T-helper 1 cell treated with Interleukin-12 subunit alpha and Interleukin-12 subunit beta and Interleukin-4 antibody, amounts not matched to agents 30 μg/mL and 1 μg/mL, for 36 hours (primary cell): ENCODE data around the gene LRRC74A.

Source experiments
- H3K27ac Mint-ChIP-seq: one replicate; pipeline ENCODE4 v1.8.0; 2021; ENCODE audit warnings: mild to moderate bottlenecking, mixed read lengths
- H3K27me3 Mint-ChIP-seq: one replicate; pipeline ENCODE4 v1.8.0; 2021; ENCODE audit warnings: low read depth, mixed read lengths
- H3K36me3 Mint-ChIP-seq: one replicate; pipeline ENCODE4 v1.8.0; 2021; ENCODE audit warnings: low read depth, mixed read lengths
- H3K4me1 Mint-ChIP-seq: one replicate; pipeline ENCODE4 v1.8.0; 2021; ENCODE audit warnings: low read depth, mixed read lengths
- H3K4me3 Mint-ChIP-seq: one replicate; pipeline ENCODE4 v1.8.0; 2021; ENCODE audit warnings: mild to moderate bottlenecking, moderate library complexity, mixed read lengths
- H3K9me3 Mint-ChIP-seq: one replicate; pipeline ENCODE4 v1.8.0; 2021; ENCODE audit warnings: mixed read lengths

LRRC74A gene

DNA sequence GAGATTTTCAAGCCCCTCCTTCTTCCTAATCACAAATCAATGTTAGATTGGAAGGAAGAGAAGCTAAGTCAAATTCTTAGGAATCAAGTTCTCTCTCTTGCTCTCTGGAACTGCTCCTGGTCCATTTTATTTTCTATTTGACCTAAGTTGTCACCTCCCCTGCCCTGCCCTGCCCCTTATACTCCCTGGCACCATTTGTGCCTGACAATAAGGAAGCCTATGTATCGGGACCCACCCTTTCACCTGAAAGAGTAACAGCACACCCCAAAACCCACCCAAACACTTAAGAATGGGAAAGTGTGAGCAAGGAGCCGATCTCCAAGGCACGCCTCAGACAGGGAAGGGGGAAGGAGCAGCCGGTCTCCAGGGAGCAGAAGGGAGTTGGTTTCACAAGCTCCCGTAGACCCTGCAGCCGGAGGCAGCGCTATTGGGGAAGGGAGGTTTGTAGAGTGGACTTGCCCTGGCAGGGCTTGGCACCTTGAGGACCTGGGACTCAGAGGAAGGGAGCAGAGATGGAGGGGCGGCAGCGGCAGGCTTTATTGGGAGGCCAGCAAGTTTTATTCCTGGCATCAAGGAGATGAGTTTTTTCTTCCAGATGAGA lies 1.6 kb downstream of the LRRC74A start:
- no peaks in the 10 kb centered on the region for H3K4me1 Mint-ChIP-seq
- no peaks in the 10 kb centered on the region for H3K36me3 Mint-ChIP-seq
- peaks cover 25% of the 10 kb centered on the region for H3K27me3 Mint-ChIP-seq
- no peak overlapping the region for H3K4me3 Mint-ChIP-seq
- no peak overlapping the region for H3K27ac Mint-ChIP-seq
- no peaks in the 10 kb centered on the region for H3K9me3 Mint-ChIP-seq

DNA sequence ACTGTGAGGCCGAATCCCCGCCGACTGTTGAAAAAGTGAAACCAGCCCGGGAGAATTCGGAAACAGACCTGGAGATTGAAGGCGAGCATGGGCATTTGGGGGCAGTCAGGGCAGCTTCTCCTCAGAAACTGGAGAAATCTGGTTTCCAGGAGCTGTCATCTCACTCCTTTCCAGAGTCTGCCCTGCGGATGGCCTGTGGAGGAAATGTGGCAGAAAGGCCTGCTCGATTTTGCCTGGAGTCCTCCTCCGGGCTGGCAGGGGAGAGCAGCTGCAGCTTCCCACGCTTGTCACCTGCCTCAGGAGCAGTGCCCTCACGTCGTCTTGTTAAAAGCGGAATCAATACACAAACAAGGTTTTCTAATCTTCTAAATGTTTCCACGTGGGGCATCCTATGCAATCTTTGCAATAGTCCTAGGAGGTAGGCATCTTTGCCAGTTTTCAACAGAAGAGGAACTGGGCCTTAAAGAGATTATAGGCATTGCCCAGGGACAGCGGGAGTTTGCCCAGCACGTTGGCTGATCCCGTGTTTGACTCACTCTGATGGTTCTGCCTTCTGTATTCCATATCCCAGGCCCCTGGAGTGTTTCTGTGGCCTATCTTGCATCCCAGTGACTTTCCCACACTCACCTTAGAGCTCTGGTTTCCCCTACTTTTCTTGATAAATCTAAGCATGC lies 2.3 kb downstream of the LRRC74A start:
- Mint-ChIP-seq H3K4me3 (no peak overlapping the region), H3K4me1 (no peaks in the 10 kb centered on the region), H3K36me3 (no peaks in the 10 kb centered on the region), H3K9me3 (no peaks in the 10 kb centered on the region), H3K27me3 (peaks cover 21% of the 10 kb centered on the region), H3K27ac (no peak overlapping the region)

DNA sequence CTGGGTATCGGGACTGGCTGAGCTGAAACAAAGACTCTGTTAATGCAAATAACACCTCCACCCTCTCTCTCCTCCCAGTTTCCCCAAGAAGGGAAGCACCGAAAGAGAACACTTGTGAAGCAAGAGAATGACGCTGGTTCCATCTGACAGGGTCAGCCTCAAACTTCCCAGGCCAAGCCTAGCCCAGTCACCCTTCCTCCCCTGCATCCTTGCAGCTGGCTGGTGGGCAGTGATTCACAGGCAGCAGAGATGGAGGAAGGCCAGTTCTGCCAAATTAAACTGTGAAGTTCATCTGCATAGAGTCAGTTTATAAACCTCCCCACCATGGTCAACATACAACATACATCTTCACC lies 2.8 kb downstream of the LRRC74A start:
- Mint-ChIP-seq H3K27ac (no peak overlapping the region), H3K4me1 (no peaks in the 10 kb centered on the region), H3K36me3 (no peaks in the 10 kb centered on the region), H3K9me3 (no peaks in the 10 kb centered on the region), H3K27me3 (peaks cover 21% of the 10 kb centered on the region), H3K4me3 (no peak overlapping the region)

DNA sequence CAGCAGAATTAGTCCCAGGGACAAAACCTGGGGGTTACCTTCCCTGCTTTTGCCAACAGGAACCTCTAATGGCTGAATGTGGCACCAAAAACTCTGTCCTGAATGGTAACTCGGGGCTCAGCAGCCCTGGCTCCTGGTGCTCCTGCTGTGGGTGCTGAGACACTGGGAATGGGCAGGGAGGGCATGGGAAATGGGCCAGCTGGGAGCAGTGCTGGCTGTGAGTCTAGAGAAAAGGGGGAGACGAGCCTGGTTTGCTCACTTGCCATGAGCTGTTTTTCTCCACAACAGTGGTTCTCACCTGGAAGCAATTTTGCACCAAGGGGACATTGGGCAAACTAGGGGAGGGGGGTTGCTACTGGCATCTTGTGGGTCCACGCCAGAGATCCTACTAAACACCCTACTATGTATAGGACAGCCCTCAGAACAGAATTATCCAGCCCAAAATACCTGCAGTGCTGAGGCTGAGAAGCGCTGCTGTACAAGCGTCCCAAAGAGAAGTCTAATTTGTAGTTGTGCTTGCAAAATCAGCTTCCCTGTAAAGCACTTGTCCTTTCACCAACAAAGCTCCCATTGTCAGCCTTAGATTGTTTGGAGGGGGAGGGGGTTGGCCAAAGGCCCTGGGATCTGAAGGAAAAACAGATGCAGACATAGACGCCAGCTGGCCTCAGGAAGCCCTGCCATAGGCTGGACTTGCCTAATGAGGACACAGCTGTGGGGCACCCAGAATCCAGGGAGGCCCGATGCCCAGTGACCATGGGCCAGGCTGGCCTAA lies 3.6 kb downstream of the LRRC74A start:
- no peaks in the 10 kb centered on the region for H3K4me1 Mint-ChIP-seq
- H3K9me3 Mint-ChIP-seq = no peaks in the 10 kb centered on the region
- H3K27ac Mint-ChIP-seq = no peak overlapping the region

DNA sequence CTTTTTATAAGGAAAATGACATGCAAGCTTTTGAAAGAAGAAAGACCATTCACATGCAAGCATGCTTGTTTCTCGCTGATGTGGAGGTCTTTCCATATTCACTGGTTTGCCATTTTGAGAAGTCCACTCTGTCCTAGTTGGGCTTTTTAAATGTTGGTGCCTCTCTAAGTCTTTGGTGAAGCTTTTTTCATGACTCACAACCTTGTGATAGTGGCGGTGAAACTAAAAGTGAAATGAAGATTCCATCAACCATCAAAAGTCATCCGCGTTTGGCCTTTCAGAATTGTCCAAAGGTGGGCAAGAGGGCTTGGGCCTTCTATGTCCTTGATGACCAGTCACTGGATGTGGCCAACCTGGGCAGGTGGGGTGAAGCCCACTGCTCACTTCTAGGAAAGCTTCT lies 4.3 kb downstream of the LRRC74A start:
- H3K27ac Mint-ChIP-seq = no peak overlapping the region
- no peaks in the 10 kb centered on the region for H3K36me3 Mint-ChIP-seq
- no peaks in the 10 kb centered on the region for H3K9me3 Mint-ChIP-seq
- H3K4me3 Mint-ChIP-seq = no peak overlapping the region
- H3K27me3 Mint-ChIP-seq = peaks cover 12% of the 10 kb centered on the region
- no peaks in the 10 kb centered on the region for H3K4me1 Mint-ChIP-seq

More for the DNA sequence above, 3.6 kb downstream of the LRRC74A start:
- Mint-ChIP-seq H3K27me3 (peaks cover 19% of the 10 kb centered on the region), H3K4me3 (no peak overlapping the region), H3K36me3 (no peaks in the 10 kb centered on the region)

DNA sequence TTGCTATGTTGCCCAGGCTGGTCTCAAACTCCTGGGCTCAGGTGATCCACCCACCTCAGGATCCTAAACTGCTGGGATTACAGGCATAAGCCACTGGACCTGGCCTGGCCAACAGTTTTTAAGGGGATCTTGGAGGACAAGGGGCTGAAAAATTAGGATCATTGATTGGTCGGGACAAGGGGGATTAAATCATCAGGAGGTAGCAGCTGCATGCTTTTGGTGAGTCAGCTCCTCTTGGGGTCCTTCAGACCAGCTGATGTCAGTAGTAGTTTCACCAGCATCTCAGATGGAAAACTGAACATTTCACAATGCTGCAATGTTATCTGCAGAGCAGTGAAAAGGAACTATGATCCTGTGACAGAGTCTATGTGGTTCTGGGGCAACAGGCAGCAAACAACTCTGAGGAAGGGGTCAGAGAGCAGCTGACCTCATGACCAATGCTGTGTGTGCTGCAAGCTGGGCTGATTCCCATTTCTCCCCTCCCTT lies 6.3 kb downstream of the LRRC74A start:
- H3K9me3 Mint-ChIP-seq = no peaks in the 10 kb centered on the region
- no peaks in the 10 kb centered on the region for H3K4me1 Mint-ChIP-seq
- H3K36me3 Mint-ChIP-seq = no peaks in the 10 kb centered on the region
- H3K4me3 Mint-ChIP-seq = no peak overlapping the region
- peaks cover 14% of the 10 kb centered on the region for H3K27me3 Mint-ChIP-seq
- no peak overlapping the region for H3K27ac Mint-ChIP-seq

DNA sequence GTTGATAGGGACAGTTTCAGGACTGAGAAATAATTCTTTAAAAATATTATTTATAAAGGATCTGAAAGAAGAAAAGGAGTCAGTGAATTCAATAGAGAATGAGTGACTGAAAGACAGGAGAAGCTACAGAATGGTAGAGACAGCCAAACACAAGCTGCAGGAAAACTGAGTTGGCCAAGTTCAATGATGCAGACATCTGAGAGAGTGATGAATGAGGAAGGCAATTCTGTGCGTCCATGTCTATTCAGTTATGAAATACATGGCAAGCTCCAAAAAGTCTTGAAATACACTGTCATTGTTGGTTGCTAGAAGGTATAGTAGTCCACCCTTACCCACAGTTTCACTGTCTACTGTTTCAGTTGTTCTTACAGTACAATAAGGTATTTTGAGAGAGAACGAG lies 6.8 kb downstream of the LRRC74A start:
- H3K36me3 Mint-ChIP-seq = no peaks in the 10 kb centered on the region
- peaks cover 18% of the 10 kb centered on the region for H3K27me3 Mint-ChIP-seq

DNA sequence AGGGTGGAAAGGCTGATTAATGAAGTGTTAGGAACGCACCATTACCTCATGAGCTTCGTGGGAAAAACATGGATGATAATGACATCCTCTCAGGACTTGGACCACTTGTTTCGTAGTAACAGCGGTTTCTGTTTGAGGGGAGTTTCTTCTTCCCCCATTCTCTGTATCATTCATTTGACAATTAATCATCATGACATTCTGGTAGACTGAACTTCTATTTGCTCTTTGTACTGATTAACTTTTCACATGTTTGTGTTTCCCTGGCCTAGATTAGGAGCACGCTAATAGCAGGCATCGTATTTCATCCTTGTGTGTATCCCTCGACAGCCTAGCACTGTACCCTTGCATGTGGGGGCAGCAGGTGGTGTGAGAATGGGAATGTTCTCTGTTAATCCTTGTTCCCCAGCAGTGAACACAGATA lies 8.0 kb downstream of the LRRC74A start:
- H3K9me3 Mint-ChIP-seq = no peaks in the 10 kb centered on the region
- H3K27ac Mint-ChIP-seq = no peak overlapping the region
- no peak overlapping the region for H3K4me3 Mint-ChIP-seq
- peaks cover 27% of the 10 kb centered on the region for H3K27me3 Mint-ChIP-seq
- H3K4me1 Mint-ChIP-seq = no peaks in the 10 kb centered on the region
- H3K36me3 Mint-ChIP-seq = no peaks in the 10 kb centered on the region

More for the DNA sequence above, 6.8 kb downstream of the LRRC74A start:
- H3K9me3 Mint-ChIP-seq = no peaks in the 10 kb centered on the region
- no peak overlapping the region for H3K27ac Mint-ChIP-seq
- H3K4me3 Mint-ChIP-seq = no peak overlapping the region
- H3K4me1 Mint-ChIP-seq = no peaks in the 10 kb centered on the region

DNA sequence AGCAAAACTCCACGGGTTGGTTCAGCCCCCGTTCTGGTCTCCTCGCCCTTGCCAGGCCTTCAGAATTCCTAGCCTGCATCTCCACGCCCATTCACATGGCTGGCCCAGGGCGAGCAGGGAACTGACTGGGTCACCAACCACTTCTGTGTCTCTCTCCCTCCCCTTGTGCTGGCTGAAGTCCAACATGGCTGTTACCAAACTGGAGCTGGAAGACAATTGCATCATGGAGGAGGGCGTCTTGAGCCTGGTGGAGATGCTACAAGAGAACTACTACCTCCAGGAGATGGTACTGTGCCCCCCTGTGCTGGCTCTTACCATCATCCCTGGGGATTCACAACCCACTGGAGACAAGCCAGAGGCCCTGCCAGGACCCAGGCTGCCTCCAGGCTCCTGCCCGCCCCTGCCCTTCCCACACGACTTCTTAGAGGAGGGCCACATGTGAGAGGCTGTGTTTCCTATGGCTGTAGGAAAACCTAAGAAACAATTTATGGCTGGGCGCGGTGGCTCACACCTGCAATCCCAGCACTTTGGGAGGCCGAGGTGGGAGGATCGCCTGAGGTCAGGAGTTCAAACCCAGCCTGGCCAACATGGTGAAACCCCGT lies 9.9 kb downstream of the LRRC74A start:
- Mint-ChIP-seq H3K4me3 (no peak overlapping the region), H3K9me3 (no peaks in the 10 kb centered on the region), H3K36me3 (no peaks in the 10 kb centered on the region), H3K27ac (no peak overlapping the region), H3K4me1 (no peaks in the 10 kb centered on the region), H3K27me3 (peaks cover 30% of the 10 kb centered on the region)

DNA sequence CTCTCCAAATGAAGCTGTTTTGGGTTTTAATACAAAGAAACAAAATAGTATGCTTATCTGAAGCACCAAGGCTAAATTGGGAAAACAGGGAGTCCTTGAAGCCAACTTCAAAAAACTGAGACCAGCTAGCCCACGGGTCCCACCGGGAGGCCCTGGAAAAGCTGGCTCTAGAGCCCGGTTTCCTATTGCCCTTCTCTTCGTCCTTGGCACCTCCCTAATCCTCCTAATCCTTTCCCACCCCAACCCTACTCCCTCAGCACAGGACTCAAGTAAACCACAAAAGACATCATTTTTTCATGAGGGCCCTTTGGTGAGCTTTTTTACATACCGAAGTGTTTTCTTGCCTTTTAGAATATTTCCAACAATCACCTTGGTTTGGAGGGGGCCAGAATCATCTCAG lies 11.3 kb downstream of the LRRC74A start:
- no peak overlapping the region for H3K27ac Mint-ChIP-seq
- H3K4me3 Mint-ChIP-seq = no peak overlapping the region
- no peaks in the 10 kb centered on the region for H3K4me1 Mint-ChIP-seq
- H3K27me3 Mint-ChIP-seq = peaks cover 32% of the 10 kb centered on the region
- H3K36me3 Mint-ChIP-seq = no peaks in the 10 kb centered on the region
- H3K9me3 Mint-ChIP-seq = no peaks in the 10 kb centered on the region

DNA sequence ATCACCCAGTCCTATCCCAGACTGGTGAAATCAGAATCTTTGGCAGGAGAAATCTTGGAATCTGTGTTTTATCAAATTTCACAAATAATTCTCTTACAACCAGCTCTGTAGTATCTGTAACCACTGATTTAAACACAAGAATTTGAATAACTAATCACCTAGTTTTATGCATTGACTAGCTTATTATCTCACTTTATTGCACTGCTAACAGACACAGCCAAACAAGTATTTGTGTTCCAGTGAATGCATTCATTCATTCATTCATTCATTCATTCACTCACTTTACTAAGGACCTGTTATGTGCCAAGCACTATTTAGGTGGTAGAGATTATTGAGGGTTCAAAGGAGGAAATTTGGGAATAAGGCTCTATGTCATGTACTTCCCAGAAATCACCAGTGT lies 16.2 kb downstream of the LRRC74A start:
- peaks cover 4% of the 10 kb centered on the region for H3K9me3 Mint-ChIP-seq

DNA sequence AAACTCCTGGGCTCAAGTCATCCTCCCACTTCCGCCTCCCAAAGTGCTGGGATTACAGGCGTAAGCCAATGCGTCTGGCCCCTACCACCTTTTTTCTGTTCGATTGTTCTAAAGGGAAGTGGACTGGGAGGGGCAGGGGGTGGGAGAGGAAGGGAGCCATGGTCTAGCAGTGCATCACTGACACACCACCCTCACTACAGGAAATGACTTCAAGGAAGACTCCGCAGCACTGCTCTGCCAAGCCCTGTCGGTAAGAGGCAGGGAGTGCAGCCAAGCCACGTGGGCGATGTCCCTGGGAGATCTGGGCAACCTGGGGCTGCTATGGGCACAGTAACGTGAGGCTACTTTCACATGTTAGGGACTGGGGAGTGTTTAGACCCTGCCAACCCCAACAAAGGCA lies 18.0 kb downstream of the LRRC74A start:
- Mint-ChIP-seq H3K27me3 (peaks cover 18% of the 10 kb centered on the region), H3K27ac (peak overlapping the region; percentile 68), H3K36me3 (no peaks in the 10 kb centered on the region), H3K4me1 (peaks cover 7% of the 10 kb centered on the region), H3K9me3 (peaks cover 4% of the 10 kb centered on the region), H3K4me3 (no peak overlapping the region)

More for the DNA sequence above, 16.2 kb downstream of the LRRC74A start:
- Mint-ChIP-seq H3K4me3 (no peak overlapping the region), H3K36me3 (no peaks in the 10 kb centered on the region), H3K4me1 (peaks cover 7% of the 10 kb centered on the region), H3K27ac (no peak overlapping the region), H3K27me3 (peaks cover 36% of the 10 kb centered on the region)

DNA sequence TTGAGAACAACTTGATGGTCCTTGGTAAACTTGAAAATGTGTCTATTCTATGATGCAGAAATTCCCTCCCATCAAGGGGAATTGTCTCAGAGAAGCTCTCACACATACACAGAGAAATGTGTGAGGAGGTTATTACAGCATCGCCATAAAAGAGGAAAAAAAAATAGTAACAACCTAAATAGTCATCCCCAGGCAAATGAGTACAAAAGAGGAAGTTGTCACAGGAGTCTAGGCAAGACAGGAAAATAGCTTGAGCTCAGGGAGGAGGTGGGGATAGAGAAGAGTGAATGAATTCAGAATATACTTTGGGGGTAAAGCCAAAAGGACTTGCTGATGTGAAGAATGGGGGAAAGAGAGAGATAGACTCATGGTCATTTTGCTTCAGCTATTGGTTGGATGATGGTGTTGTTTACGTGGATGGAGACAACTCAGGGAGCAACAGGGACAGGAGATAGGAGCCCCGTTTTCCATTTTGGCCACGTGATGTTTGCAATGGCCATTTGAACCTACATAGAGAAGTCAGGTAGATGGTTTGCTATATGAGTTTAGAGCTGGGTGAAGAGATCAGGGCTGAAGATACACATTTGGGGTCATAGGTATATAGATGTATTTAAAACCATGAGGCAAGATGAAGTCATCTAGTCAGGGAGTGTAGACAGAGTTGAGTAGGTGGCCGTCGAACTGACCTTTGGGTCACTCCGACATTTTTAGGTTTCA lies 20.3 kb downstream of the LRRC74A start:
- no peak overlapping the region for H3K4me3 Mint-ChIP-seq
- peaks cover 13% of the 10 kb centered on the region for H3K27me3 Mint-ChIP-seq
- peaks cover 7% of the 10 kb centered on the region for H3K4me1 Mint-ChIP-seq
- H3K9me3 Mint-ChIP-seq = peaks cover 4% of the 10 kb centered on the region
- no peak overlapping the region for H3K27ac Mint-ChIP-seq
- no peaks in the 10 kb centered on the region for H3K36me3 Mint-ChIP-seq

DNA sequence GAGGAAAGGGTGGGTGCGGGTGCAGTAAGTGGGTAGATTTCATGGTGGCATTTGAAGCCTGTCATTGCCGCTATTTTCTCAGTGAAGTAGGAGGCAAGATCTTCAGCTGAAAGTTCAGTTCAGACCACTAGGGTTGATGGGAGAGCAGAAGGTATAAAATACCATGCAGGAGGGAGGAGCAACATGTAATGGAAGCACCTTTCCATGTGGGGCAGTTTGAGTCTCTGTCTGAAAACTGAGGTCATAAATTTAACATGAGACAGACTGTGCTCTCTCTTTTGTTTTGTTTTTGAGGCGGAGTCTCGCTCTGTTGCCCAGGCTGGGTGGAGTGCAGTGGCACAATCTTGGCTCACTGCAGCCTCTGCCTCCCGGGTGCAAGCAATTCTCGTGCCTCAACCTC lies 22.7 kb downstream of the LRRC74A start:
- H3K9me3 Mint-ChIP-seq = peaks cover 4% of the 10 kb centered on the region
- no peak overlapping the region for H3K27ac Mint-ChIP-seq
- peaks cover 7% of the 10 kb centered on the region for H3K27me3 Mint-ChIP-seq
- no peak overlapping the region for H3K4me3 Mint-ChIP-seq
- no peaks in the 10 kb centered on the region for H3K36me3 Mint-ChIP-seq
- peaks cover 7% of the 10 kb centered on the region for H3K4me1 Mint-ChIP-seq
